Measurements from ENCODE around the gene SMPD1. TPM values are rescaled to one million over a fixed set of nuclear protein-coding genes. Genes with fewer than 3 reads are reported as not detected.

Gene SMPD1
- total and polyA plus RNA-seq, 3 experiments from 2014 or later: 17.3 to 30.9 (median 30.4) TPM

- H3K9me3 Mint-ChIP-seq: no peaks in the 10 kb centered on the region
- Histone ChIP-seq H3K36me3 (ENCODE audit: insufficient read depth, low read length) (no peaks in the 10 kb centered on the region), H3K27me3 (ENCODE audit: insufficient read depth, low read length, poor library complexity, severe bottlenecking) (no peaks in the 10 kb centered on the region), H3K27ac (ENCODE audit: low read depth, low read length) (no peak overlapping the region), H3K4me1 (ENCODE audit: insufficient read depth, low read length) (peaks cover 18% of the 10 kb centered on the region), H3K9me3 (ENCODE audit: low read length) (no peaks in the 10 kb centered on the region), H3K4me3 (ENCODE audit: low read length) (no peak overlapping the region)
- no peak overlapping the region for H3K4me3 Mint-ChIP-seq
- POLR2A ChIA-PET: no interaction called here
- no peak overlapping the region for H3K27ac Mint-ChIP-seq
- no peak for DNase-seq
- H3K36me3 Mint-ChIP-seq: peaks cover 0 to 4% (median 0%) of the 10 kb centered on the region in 3 donors
- H3K4me1 Mint-ChIP-seq: no peaks in the 10 kb centered on the region
- CTCF ChIA-PET: interaction anchor here (1.0 to 2.1 kb wide), 3 partner anchors 10 to 55 kb away, joined by 3 to 9 read pairs (median 6); no protein-coding TSS in a partner anchor
- H3K27me3 Mint-ChIP-seq: peaks cover 0 to 1% of the 10 kb centered on the region in 2 donors
Observed at GRCh38 chr11:6433998-6434660, 43.9 kb downstream of the SMPD1 start.

- POLR2A ChIA-PET: interaction anchor here (0.9 kb wide), 1 partner anchor 58 kb away, joined by 3 read pairs; no protein-coding TSS in a partner anchor
- H3K27ac Mint-ChIP-seq: no peak overlapping the region
- CTCF ChIA-PET: interaction anchor here (1.0 to 14.4 kb wide), 7 partner anchors 13 to 269 kb away, joined by 3 to 467 read pairs (median 3); partner anchors contain the start of gene APBB1
- Histone ChIP-seq H3K27me3 (ENCODE audit: insufficient read depth, low read length, poor library complexity, severe bottlenecking) (no peaks in the 10 kb centered on the region), H3K27ac (ENCODE audit: low read depth, low read length) (no peak overlapping the region), H3K9me3 (ENCODE audit: low read length) (no peaks in the 10 kb centered on the region), H3K36me3 (ENCODE audit: insufficient read depth, low read length) (no peaks in the 10 kb centered on the region), H3K4me3 (ENCODE audit: low read length) (no peak overlapping the region), H3K4me1 (ENCODE audit: insufficient read depth, low read length) (peaks cover 24% of the 10 kb centered on the region)
- no peaks in the 10 kb centered on the region for H3K4me1 Mint-ChIP-seq
- no peaks in the 10 kb centered on the region for H3K27me3 Mint-ChIP-seq
- no peaks in the 10 kb centered on the region for H3K9me3 Mint-ChIP-seq
- H3K4me3 Mint-ChIP-seq: no peak overlapping the region
- no peak for DNase-seq
- H3K36me3 Mint-ChIP-seq: peaks cover 0 to 4% (median 0%) of the 10 kb centered on the region in 3 donors
Observed at GRCh38 chr11:6437423-6437822, 47.1 kb downstream of the SMPD1 start.

- no peak for DNase-seq
- Histone ChIP-seq H3K9me3 (ENCODE audit: low read length) (no peaks in the 10 kb centered on the region), H3K4me3 (ENCODE audit: low read length) (no peak overlapping the region), H3K27me3 (ENCODE audit: insufficient read depth, low read length, poor library complexity, severe bottlenecking) (no peaks in the 10 kb centered on the region), H3K36me3 (ENCODE audit: insufficient read depth, low read length) (no peaks in the 10 kb centered on the region), H3K4me1 (ENCODE audit: insufficient read depth, low read length) (peaks cover 25% of the 10 kb centered on the region), H3K27ac (ENCODE audit: low read depth, low read length) (no peak overlapping the region)
- H3K27ac Mint-ChIP-seq: no peak overlapping the region
- H3K36me3 Mint-ChIP-seq: peaks cover 0 to 4% (median 0%) of the 10 kb centered on the region in 3 donors
- H3K4me3 Mint-ChIP-seq: no peak overlapping the region
- H3K4me1 Mint-ChIP-seq: no peaks in the 10 kb centered on the region
- POLR2A ChIA-PET: interaction anchor here (0.9 kb wide), 1 partner anchor 59 kb away, joined by 3 read pairs; no protein-coding TSS in a partner anchor
- H3K27me3 Mint-ChIP-seq: no peaks in the 10 kb centered on the region
- CTCF ChIA-PET: interaction anchor here (1.0 to 14.4 kb wide), 9 partner anchors 11 to 268 kb away, joined by 3 to 467 read pairs (median 4); partner anchors contain the start of gene APBB1
- H3K9me3 Mint-ChIP-seq: no peaks in the 10 kb centered on the region
Observed at GRCh38 chr11:6437993-6438392, 47.7 kb downstream of the SMPD1 start.

GRCh38 chr11:6438979-6439571 is 48.8 kb downstream of the SMPD1 start:
- no peak overlapping the region for H3K27ac ChIP-seq (ENCODE audit: low read depth, low read length)
- H3K36me3 Mint-ChIP-seq: peaks cover 0 to 4% (median 0%) of the 10 kb centered on the region in 3 donors
- no peaks in the 10 kb centered on the region for H3K36me3 ChIP-seq (ENCODE audit: insufficient read depth, low read length)
- H3K4me1 ChIP-seq (ENCODE audit: insufficient read depth, low read length): peaks cover 32% of the 10 kb centered on the region
- no peak overlapping the region for H3K4me3 ChIP-seq (ENCODE audit: low read length)
- no peaks in the 10 kb centered on the region for H3K9me3 ChIP-seq (ENCODE audit: low read length)
- H3K27ac Mint-ChIP-seq: no peak overlapping the region
- no peaks in the 10 kb centered on the region for H3K4me1 Mint-ChIP-seq
- CTCF ChIA-PET: interaction anchor here (1.3 to 14.4 kb wide), 5 partner anchors 12 to 57 kb away, joined by 4 to 467 read pairs (median 5); no protein-coding TSS in a partner anchor
- H3K27me3 Mint-ChIP-seq: no peaks in the 10 kb centered on the region
- H3K27me3 ChIP-seq (ENCODE audit: insufficient read depth, low read length, poor library complexity, severe bottlenecking): no peaks in the 10 kb centered on the region
- POLR2A ChIA-PET: no interaction called here
- no peaks in the 10 kb centered on the region for H3K9me3 Mint-ChIP-seq
- no peak overlapping the region for H3K4me3 Mint-ChIP-seq
- DNase-seq: peak in 1 of 5 donors; percentile 34

GRCh38 chr11:6440906-6441358 is 50.7 kb downstream of the SMPD1 start, which contains the start of gene HPX:
Gene HPX, minus strand, starts transcription at chr11:6440987. Its CDS starts 24 bp downstream, at chr11:6440963.
- ChIA-PET POLR2A (interaction anchor here (0.8 kb wide), 1 partner anchor 631 kb away, joined by 3 read pairs; no protein-coding TSS in a partner anchor), CTCF (interaction anchor here (0.7 to 14.4 kb wide), 9 partner anchors 12 to 190 kb away, joined by 3 to 467 read pairs (median 4); partner anchors contain the start of genes ARFIP2, SMPD1 and TIMM10B)
- Mint-ChIP-seq H3K4me3 (no peak within 1 kb of the TSS), H3K36me3 (peaks cover 0 to under 1% (median 0%) of the 10 kb centered on the region in 3 donors), H3K27me3 (no peaks in the 10 kb centered on the region), H3K4me1 (no peaks in the 10 kb centered on the region), H3K9me3 (no peaks in the 10 kb centered on the region), H3K27ac (peak within 1 kb of the TSS in 1 of 8 donors; percentile 8)
- Histone ChIP-seq H3K27ac (ENCODE audit: low read depth, low read length) (no peak within 1 kb of the TSS), H3K9me3 (ENCODE audit: low read length) (no peaks in the 10 kb centered on the region), H3K4me3 (ENCODE audit: low read length) (no peak within 1 kb of the TSS), H3K27me3 (ENCODE audit: insufficient read depth, low read length, poor library complexity, severe bottlenecking) (no peaks in the 10 kb centered on the region), H3K36me3 (ENCODE audit: insufficient read depth, low read length) (no peaks in the 10 kb centered on the region), H3K4me1 (ENCODE audit: insufficient read depth, low read length) (peaks cover 32% of the 10 kb centered on the region)
- no peak for DNase-seq

- no peaks in the 10 kb centered on the region for H3K9me3 ChIP-seq (ENCODE audit: low read length)
- H3K36me3 ChIP-seq (ENCODE audit: insufficient read depth, low read length): no peaks in the 10 kb centered on the region
- no peak overlapping the region for H3K27ac Mint-ChIP-seq
- CTCF ChIA-PET: interaction anchor here (0.8 to 14.4 kb wide), 8 partner anchors 9 to 82 kb away, joined by 4 to 467 read pairs (median 12); partner anchors contain the start of gene APBB1
- DNase-seq: no peak
- H3K36me3 Mint-ChIP-seq: no peaks in the 10 kb centered on the region
- H3K9me3 Mint-ChIP-seq: no peaks in the 10 kb centered on the region
- no peaks in the 10 kb centered on the region for H3K4me1 Mint-ChIP-seq
- POLR2A ChIA-PET: interaction anchor here (1.6 to 2.0 kb wide), 2 partner anchors 52 to 63 kb away, joined by 5 to 7 read pairs; partner anchors contain the start of gene SMPD1
- no peaks in the 10 kb centered on the region for H3K27me3 ChIP-seq (ENCODE audit: insufficient read depth, low read length, poor library complexity, severe bottlenecking)
- no peak overlapping the region for H3K27ac ChIP-seq (ENCODE audit: low read depth, low read length)
- H3K4me3 Mint-ChIP-seq: no peak overlapping the region
- H3K4me1 ChIP-seq (ENCODE audit: insufficient read depth, low read length): peaks cover 31% of the 10 kb centered on the region
- H3K27me3 Mint-ChIP-seq: no peaks in the 10 kb centered on the region
- no peak overlapping the region for H3K4me3 ChIP-seq (ENCODE audit: low read length)
Observed at GRCh38 chr11:6442441-6442840, 52.2 kb downstream of the SMPD1 start.

- no peak overlapping the region for H3K4me3 Mint-ChIP-seq
- DNase-seq: peak; percentile 33 to 69 (median 44)
- Histone ChIP-seq H3K36me3 (ENCODE audit: insufficient read depth, low read length) (no peaks in the 10 kb centered on the region), H3K27ac (ENCODE audit: low read depth, low read length) (no peak overlapping the region), H3K4me3 (ENCODE audit: low read length) (no peak overlapping the region), H3K9me3 (ENCODE audit: low read length) (no peaks in the 10 kb centered on the region), H3K4me1 (ENCODE audit: insufficient read depth, low read length) (peaks cover 21% of the 10 kb centered on the region), H3K27me3 (ENCODE audit: insufficient read depth, low read length, poor library complexity, severe bottlenecking) (no peaks in the 10 kb centered on the region)
- no peak overlapping the region for H3K27ac Mint-ChIP-seq
- POLR2A ChIA-PET: interaction anchor here (1.6 to 2.0 kb wide), 2 partner anchors 53 to 64 kb away, joined by 5 to 7 read pairs; partner anchors contain the start of gene SMPD1
- H3K36me3 Mint-ChIP-seq: no peaks in the 10 kb centered on the region
- H3K9me3 Mint-ChIP-seq: no peaks in the 10 kb centered on the region
- H3K27me3 Mint-ChIP-seq: no peaks in the 10 kb centered on the region
- H3K4me1 Mint-ChIP-seq: no peaks in the 10 kb centered on the region
- CTCF ChIA-PET: interaction anchor here (0.7 to 14.4 kb wide), 28 partner anchors 10 to 282 kb away, joined by 3 to 467 read pairs (median 6); partner anchors contain the start of genes APBB1, ARFIP2, MRPL17 and SMPD1
Observed at GRCh38 chr11:6443269-6444003, 53.2 kb downstream of the SMPD1 start.

Measured in CD8-positive, alpha-beta memory T cell (primary cell).